IMR-90 (cell line): ENCODE results near the gene SFPQ.

ENCODE experiments used
- BHLHE40 ChIP-seq: fragments of 150-350 bp; IDR thresholded peaks from 2 replicates; pipeline ENCODE4 v1.6.1; 2016; ENCODE audit warnings: mild to moderate bottlenecking, low read depth, low read length
- CEBPB ChIP-seq: IDR thresholded peaks from 2 replicates; pipeline ENCODE4 v1.6.1; 2012; ENCODE audit warnings: low read depth, low read length, improper control_type of control experiment
- CHD1 ChIP-seq: IDR thresholded peaks from 2 replicates; pipeline ENCODE4 v1.6.1; 2012; ENCODE audit warnings: low read depth, low read length, improper control_type of control experiment
- FOS ChIP-seq: fragments of 150-350 bp; IDR thresholded peaks from 2 replicates; pipeline ENCODE4 v1.6.1; 2016; ENCODE audit warnings: low read depth, low read length
- MAFK ChIP-seq: IDR thresholded peaks from 2 replicates; pipeline ENCODE4 v1.6.1; 2012; ENCODE audit warnings: low read depth, low read length, improper control_type of control experiment
- MAZ ChIP-seq: IDR thresholded peaks from 2 replicates; pipeline ENCODE4 v1.6.1; 2012; ENCODE audit warnings: low read depth, mild to moderate bottlenecking, low read length, improper control_type of control experiment, moderate library complexity, borderline replicate concordance
- MXI1 ChIP-seq: IDR thresholded peaks from 2 replicates; pipeline ENCODE4 v1.6.1; 2012; ENCODE audit warnings: low read depth, mild to moderate bottlenecking, low read length, moderate library complexity, borderline replicate concordance
- POLR2A ChIP-seq: IDR thresholded peaks from 2 replicates; pipeline ENCODE4 v1.6.1; 2012; ENCODE audit warnings: mild to moderate bottlenecking, low read depth, low read length
- RAD21 ChIP-seq: IDR thresholded peaks from 2 replicates; pipeline ENCODE4 v1.6.1; 2012; ENCODE audit warnings: low read length, improper control_type of control experiment
- RCOR1 ChIP-seq: IDR thresholded peaks from 2 replicates; pipeline ENCODE4 v1.6.1; 2012; ENCODE audit warnings: mild to moderate bottlenecking, low read length, improper control_type of control experiment; ENCODE audit not compliant: insufficient replicate concordance
- RFX5 ChIP-seq: IDR thresholded peaks from 2 replicates; pipeline ENCODE4 v1.8.0; 2012; ENCODE audit warnings: low read depth, mild to moderate bottlenecking, low read length, moderate library complexity
- SMC3 ChIP-seq: fragments of 150-350 bp; IDR thresholded peaks from 2 replicates; pipeline ENCODE4 v1.6.1; 2016; ENCODE audit warnings: low read depth, mild to moderate bottlenecking, antibody characterized with exemption, low read length, moderate library complexity
- TF ChIP-seq, protein P1 (sequence below): conservative IDR thresholded peaks from 2 replicates; pipeline ENCODE4 v1.5.1; 2012; ENCODE audit warnings: mild to moderate bottlenecking, low read depth, low read length, improper control_type of control experiment

- TF ChIP-seq BHLHE40: no peak
- TF ChIP-seq, protein P1, sequence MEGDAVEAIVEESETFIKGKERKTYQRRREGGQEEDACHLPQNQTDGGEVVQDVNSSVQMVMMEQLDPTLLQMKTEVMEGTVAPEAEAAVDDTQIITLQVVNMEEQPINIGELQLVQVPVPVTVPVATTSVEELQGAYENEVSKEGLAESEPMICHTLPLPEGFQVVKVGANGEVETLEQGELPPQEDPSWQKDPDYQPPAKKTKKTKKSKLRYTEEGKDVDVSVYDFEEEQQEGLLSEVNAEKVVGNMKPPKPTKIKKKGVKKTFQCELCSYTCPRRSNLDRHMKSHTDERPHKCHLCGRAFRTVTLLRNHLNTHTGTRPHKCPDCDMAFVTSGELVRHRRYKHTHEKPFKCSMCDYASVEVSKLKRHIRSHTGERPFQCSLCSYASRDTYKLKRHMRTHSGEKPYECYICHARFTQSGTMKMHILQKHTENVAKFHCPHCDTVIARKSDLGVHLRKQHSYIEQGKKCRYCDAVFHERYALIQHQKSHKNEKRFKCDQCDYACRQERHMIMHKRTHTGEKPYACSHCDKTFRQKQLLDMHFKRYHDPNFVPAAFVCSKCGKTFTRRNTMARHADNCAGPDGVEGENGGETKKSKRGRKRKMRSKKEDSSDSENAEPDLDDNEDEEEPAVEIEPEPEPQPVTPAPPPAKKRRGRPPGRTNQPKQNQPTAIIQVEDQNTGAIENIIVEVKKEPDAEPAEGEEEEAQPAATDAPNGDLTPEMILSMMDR: no peak
- TF ChIP-seq POLR2A: no peak
- TF ChIP-seq RAD21: no peak
- no peak for TF ChIP-seq FOS
- TF ChIP-seq MAFK: no peak
- TF ChIP-seq CEBPB: no peak
- TF ChIP-seq RCOR1: no peak
- no peak for TF ChIP-seq SMC3
- TF ChIP-seq MAZ: no peak
- no peak for TF ChIP-seq MXI1
- TF ChIP-seq RFX5: no peak
- no peak for TF ChIP-seq CHD1
Measured at GRCh38 chr1:35223084-35223630, 30.2 kb upstream of the SFPQ start.
